ENCODE results near the gene MRFAP1L1.
A peak's percentile ranks its signal among the peaks of the same experiment; 100 is the strongest.

MRFAP1L1 gene

GRCh38 chr4:6660430-6660829 lies 49.2 kb downstream of the MRFAP1L1 start:
- DNase-seq (ENCODE audit: low spot score) = no peak

GRCh38 chr4:6659897-6660296 lies 49.8 kb downstream of the MRFAP1L1 start:
- no peak for DNase-seq (ENCODE audit: low spot score)

GRCh38 chr4:6658597-6659075 lies 51.0 kb downstream of the MRFAP1L1 start:
- peak; percentile 24 for DNase-seq (ENCODE audit: low spot score)

GRCh38 chr4:6658209-6658595 lies 51.5 kb downstream of the MRFAP1L1 start:
- DNase-seq (ENCODE audit: low spot score) = no peak

All from Ammon's horn (tissue), 1 donor.